ENCODE data around the gene OR4E1. TPM values are rescaled to one million over a fixed set of nuclear protein-coding genes. Genes with fewer than 3 reads are reported as not detected.

Gene OR4E1
- total RNA-seq (not detected), polyA plus RNA-seq (ENCODE audit: insufficient read length in 6 of 6) (under 1 TPM in 5 of 6 donors, not detected in 1; 0.05 to 0.08 (median 0.06) TPM)
- long read RNA-seq, donor 1 = 0 reads
- long read RNA-seq, donor 2 = 0 reads
- long read RNA-seq, donor 3 = 0 reads
- long read RNA-seq, donor 4 = 0 reads
- long read RNA-seq, donor 5 = 0 reads
- long read RNA-seq, donor 6 = 0 reads
- long read RNA-seq, donor 7 = 0 reads
- long read RNA-seq, donor 8 = 0 reads
- long read RNA-seq, donor 9 = 0 reads
- long read RNA-seq, donor 10 = 0 reads
- long read RNA-seq, donor 11 = 0 reads
- long read RNA-seq, donor 12 = 0 reads

DNA sequence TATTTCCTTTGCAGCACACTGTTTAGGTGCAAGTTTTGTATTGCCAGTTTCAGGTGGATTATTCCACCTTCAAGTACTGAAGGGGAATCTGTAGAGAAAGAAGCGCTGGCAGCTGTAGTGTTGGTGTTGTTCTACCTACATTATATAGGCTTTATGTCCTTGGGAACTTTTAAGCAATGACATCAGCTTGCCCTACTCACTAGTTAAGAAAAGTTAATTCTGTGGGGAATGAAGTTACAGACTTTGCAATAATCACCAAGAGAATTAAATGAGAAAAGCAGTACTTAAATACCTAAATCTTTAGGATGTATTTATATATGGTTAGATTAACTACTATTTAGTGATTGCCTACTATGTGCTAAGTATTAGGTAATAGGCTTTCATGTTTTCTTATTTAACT lies at the start of gene OR4E1:
OR4E1 (minus strand) TSS at position 101 of the 400 bp plus-strand sequence. CDS start 2,883 bp downstream, outside the sequence.
- H3K27ac ChIP-seq = no peak within 1 kb of the TSS
- no peaks in the 10 kb centered on the region for H3K36me3 ChIP-seq
- intact Hi-C loops (cut with DNase I) = no loop called here
- H3K4me3 ChIP-seq = no peak within 1 kb of the TSS
- no peak for TF ChIP-seq CTCF (IDR thresholded peaks at IDR 0.05)
- peaks cover 0 to 10% of the 10 kb centered on the region in 2 donors for H3K9me3 ChIP-seq
- DNase-seq = no peak
- no peak for ATAC-seq
- no peaks in the 10 kb centered on the region for H3K4me1 ChIP-seq
- H3K27me3 ChIP-seq = no peaks in the 10 kb centered on the region

DNA sequence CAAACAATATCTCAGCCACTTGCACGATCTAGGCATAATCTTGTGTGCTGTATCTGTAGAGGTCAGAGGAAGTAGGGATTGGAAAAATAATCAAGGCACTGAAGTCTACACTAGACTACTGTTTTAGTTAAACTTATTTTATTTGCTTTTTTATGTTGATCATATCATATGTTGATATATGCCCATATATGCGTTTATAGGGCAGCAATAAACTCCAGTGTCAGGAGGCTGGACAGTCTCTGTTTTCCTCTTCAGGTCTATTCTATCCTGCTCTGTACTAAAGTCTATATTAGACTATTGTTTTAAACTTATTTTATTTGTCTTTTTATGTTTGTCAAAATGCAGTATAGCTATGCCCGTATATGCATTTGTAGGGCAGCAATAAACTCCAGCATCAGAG lies 47.9 kb upstream of the OR4E1 start:
- no peak for DNase-seq
- no peak for ATAC-seq
- intact Hi-C loops (cut with DNase I) = no loop called here

DNA sequence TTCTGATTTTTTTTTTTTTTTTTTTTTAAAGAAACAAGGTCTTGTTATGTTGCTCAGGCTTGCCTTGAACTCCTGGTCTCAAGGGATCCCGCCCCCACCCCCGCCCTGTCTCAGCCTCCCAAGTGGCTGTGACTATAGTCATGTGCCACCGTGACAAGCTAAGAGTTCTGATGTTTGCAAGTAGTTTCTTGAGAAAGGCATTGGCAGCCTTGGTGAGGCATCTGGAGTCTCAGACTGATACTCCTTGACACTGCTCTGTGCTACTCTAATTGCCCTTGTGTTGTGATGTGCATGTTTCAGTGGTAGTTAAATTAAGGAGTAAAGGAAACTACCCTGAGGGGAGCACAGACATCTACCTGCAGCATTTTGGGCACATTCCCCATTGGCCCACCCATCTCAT lies 46.2 kb upstream of the OR4E1 start:
- Histone ChIP-seq H3K27me3 (peaks cover 0 to 25% of the 10 kb centered on the region in 2 donors), H3K4me1 (no peaks in the 10 kb centered on the region), H3K27ac (no peak overlapping the region), H3K4me3 (no peak overlapping the region), H3K9me3 (no peaks in the 10 kb centered on the region), H3K36me3 (no peaks in the 10 kb centered on the region)
- intact Hi-C loops (cut with DNase I) = no loop called here
- ATAC-seq = no peak
- no peak for TF ChIP-seq CTCF (IDR thresholded peaks at IDR 0.05)
- no peak for DNase-seq

More for the DNA sequence above, 47.9 kb upstream of the OR4E1 start:
- H3K4me3 ChIP-seq = no peak overlapping the region
- H3K36me3 ChIP-seq = no peaks in the 10 kb centered on the region
- H3K27ac ChIP-seq = no peak overlapping the region
- no peaks in the 10 kb centered on the region for H3K9me3 ChIP-seq
- peaks cover 0 to 16% of the 10 kb centered on the region in 2 donors for H3K27me3 ChIP-seq
- H3K4me1 ChIP-seq = no peaks in the 10 kb centered on the region
- no peak for TF ChIP-seq CTCF (IDR thresholded peaks at IDR 0.05)

DNA sequence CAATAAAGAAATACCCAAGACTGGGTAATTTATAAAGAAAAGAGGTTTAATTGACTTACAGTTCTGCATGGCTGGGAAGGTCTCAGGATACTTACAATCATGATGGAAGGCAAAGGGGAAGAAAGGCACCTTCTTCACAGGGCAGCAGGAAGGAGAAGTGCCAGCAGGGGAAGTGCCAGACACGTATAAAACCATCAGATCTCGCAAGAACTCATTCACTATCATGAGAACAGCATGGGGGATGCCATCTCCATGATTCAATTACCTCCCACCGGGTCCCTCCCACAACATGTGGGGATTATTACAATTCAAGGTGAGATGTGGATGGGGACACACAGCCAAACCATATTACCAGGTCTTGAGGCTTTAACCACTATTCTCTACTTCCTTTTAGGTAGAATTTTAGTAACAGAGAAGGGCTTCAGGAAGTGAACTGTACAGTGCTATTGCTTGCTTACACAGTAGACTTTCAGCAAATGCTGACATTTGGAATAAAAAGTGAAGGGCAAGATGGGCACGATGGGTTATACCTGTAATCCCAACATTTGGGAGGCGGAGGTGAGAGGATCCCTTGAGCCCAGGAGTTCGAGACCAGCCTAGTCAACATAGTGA lies 40.8 kb upstream of the OR4E1 start:
- Histone ChIP-seq H3K4me3 (no peak overlapping the region), H3K27ac (no peak overlapping the region), H3K9me3 (no peaks in the 10 kb centered on the region), H3K27me3 (peaks cover 0 to 17% of the 10 kb centered on the region in 2 donors), H3K36me3 (no peaks in the 10 kb centered on the region), H3K4me1 (no peaks in the 10 kb centered on the region)
- no peak for DNase-seq
- intact Hi-C loops (cut with DNase I) = no loop called here
- no peak for ATAC-seq
- no peak for TF ChIP-seq CTCF (IDR thresholded peaks at IDR 0.05)

- Histone ChIP-seq H3K4me3 (no peak overlapping the region), H3K36me3 (no peaks in the 10 kb centered on the region), H3K27me3 (peaks cover 0 to 13% of the 10 kb centered on the region in 2 donors), H3K27ac (no peak overlapping the region), H3K9me3 (no peaks in the 10 kb centered on the region), H3K4me1 (no peaks in the 10 kb centered on the region)
- intact Hi-C loops (cut with DNase I) = no loop called here
- ATAC-seq (no peak), DNase-seq (no peak)
- no peak for TF ChIP-seq CTCF (IDR thresholded peaks at IDR 0.05)
Measured at GRCh38 chr14:21712036-21712435, 38.4 kb upstream of the OR4E1 start.
